Epithelial cell of proximal tubule (primary cell): ENCODE data around the gene PAPPA2. TPM values are rescaled to one million over a fixed set of nuclear protein-coding genes. Genes with fewer than 3 reads are reported as not detected.
"Not testable (repeated sequence)": the region's sequence is repeated elsewhere in the genome, so short reads cannot be mapped to it uniquely, and the experiment has no call there.

Experiments used
- DNase-seq: peaks from one replicate; pipeline ENCODE4 v3.0.0-alpha.2; 2011; ENCODE audit warnings: low read depth
- H3K4me3 ChIP-seq: 2 replicates; pipeline ENCODE4 v1.5.1; 2011; ENCODE audit warnings: low read depth, mild to moderate bottlenecking, low read length
- total RNA-seq: library from RNA; depleted of rRNA; stranded (reverse); fragments of >200 nt; gene quantifications from 2 replicates; pipeline ENCODE4 v1.2.3, GENCODE V29; 2015
- TF ChIP-seq, protein P1 (sequence below): conservative IDR thresholded peaks from 2 replicates; pipeline ENCODE4 v1.5.1; 2012; ENCODE audit warnings: low read depth, mild to moderate bottlenecking, low read length

PAPPA2 gene
- total RNA-seq, 1 donor from 2014 or later, result 0.98 TPM

DNA sequence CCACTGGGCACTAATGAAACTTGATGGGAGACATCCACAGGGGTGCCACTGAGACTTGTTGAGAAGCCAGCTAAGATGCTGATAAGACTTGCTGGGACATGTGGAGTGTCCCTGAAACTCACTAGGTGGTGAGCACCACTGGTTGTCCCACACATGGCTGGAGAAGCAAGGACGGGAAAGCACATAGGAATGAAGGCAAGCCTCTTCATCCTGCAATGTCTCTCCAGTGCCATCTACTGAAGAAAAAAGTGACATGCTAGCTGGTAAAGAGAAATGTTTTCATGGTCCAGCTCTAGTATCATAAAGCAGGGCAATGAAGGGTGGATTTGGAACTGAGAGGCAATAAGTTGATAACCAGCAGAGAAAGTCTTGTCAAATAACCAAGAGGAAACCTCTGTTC lies 283.0 kb downstream of the PAPPA2 start:
- TF ChIP-seq, protein P1, sequence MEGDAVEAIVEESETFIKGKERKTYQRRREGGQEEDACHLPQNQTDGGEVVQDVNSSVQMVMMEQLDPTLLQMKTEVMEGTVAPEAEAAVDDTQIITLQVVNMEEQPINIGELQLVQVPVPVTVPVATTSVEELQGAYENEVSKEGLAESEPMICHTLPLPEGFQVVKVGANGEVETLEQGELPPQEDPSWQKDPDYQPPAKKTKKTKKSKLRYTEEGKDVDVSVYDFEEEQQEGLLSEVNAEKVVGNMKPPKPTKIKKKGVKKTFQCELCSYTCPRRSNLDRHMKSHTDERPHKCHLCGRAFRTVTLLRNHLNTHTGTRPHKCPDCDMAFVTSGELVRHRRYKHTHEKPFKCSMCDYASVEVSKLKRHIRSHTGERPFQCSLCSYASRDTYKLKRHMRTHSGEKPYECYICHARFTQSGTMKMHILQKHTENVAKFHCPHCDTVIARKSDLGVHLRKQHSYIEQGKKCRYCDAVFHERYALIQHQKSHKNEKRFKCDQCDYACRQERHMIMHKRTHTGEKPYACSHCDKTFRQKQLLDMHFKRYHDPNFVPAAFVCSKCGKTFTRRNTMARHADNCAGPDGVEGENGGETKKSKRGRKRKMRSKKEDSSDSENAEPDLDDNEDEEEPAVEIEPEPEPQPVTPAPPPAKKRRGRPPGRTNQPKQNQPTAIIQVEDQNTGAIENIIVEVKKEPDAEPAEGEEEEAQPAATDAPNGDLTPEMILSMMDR, result peak; percentile 63
- no peak for DNase-seq
- no peak overlapping the region for H3K4me3 ChIP-seq

DNA sequence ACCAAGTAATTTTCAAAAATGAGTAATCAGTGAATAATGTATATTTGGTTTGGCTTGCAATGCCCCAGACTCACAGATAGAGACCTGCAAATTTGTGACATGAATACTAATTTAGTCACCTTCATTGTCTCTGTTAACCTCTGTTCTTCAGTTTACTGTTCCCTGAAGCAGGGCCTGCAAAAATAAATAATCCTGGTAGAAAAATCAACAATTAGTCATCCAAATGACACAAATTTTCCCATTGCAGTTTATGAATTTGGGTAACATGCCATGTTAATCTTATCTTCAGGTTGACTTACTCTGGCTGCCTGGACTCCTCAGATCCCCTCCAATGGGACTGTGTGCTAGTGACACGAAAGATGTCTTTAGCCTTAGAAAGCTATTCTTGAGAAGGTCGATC lies 289.5 kb downstream of the PAPPA2 start:
- DNase-seq, result no peak
- no peak overlapping the region for H3K4me3 ChIP-seq
- TF ChIP-seq, protein P1, result no peak

DNA sequence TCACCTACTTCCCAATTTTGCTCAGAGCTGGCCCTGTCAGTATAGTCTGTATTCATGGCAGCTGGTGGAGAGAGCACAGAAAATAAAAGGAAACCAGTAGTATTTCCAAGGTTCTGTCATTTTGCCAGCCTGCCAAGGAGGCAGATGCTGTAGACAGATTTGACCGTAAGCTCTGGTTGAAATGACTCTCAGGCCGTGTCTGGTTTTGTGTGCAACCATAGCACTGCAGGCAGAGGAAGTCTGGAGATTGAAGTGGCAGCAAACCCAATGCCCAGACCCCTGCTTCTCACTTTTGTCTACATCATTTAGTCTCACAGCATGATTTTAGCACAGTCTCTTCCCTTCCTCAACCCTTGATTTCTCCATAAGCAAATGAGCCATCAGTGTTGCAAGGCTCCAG lies 291.7 kb downstream of the PAPPA2 start:
- TF ChIP-seq, protein P1, result no peak
- DNase-seq, result no peak
- H3K4me3 ChIP-seq, result no peak overlapping the region

DNA sequence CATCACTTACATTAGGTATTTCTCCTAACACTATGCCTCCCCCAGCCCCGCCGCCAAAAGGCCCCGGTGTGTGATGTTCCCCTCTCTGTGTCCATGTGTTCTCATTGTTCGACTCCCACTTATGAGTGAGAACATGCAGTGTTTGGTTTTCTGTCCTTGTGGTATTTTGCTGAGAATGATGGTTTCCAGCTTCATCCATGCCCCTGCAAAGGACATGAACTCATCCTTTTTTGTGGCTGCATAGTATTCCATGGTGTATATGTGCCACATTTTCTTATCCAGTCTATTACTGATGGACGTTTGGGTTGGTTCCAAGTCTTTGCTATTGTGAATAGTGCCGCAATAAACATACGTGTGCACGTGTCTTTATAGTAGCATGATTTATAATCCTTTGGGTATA lies 293.8 kb downstream of the PAPPA2 start:
- DNase-seq, H3K4me3 ChIP-seq: not testable (repeated sequence)

DNA sequence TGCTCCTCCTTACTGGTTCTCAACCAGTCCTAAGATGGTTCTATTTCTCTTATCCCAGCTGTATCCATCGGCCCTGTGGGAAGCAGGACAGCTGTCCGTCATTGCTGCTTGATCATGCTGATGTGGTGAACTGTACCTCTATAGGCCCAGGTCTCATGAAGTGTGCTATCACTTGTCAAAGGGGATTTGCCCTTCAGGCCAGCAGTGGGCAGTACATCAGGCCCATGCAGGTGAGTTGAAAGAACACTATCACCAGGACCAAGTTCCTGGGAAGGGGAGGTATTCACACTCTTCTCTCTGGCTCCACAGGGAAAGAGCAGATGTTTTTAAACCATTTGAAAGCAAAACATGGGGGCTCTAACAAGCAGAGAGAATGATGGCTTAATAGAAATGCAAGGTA lies 302.6 kb downstream of the PAPPA2 start:
- no peak for DNase-seq
- TF ChIP-seq, protein P1, result no peak
- no peak overlapping the region for H3K4me3 ChIP-seq

DNA sequence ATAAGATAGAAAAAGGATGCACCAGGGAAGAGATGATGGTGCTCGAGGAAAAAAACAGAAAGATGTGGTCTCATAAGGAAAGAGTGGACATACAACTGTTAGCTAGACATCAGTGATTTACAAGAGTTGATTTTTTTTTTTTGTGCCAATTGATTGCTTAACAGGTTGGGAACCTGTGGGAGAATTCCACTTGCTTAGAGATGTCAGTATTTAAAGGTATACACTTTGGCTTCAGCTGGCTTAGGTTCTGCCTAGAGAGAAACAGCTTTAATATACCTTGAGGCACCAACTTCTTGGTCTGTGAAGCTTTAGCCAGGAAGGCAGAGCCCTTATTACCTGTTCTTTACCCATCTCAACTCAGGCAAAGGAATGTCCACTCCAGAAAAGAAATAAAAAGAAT lies 303.8 kb downstream of the PAPPA2 start:
- no peak overlapping the region for H3K4me3 ChIP-seq
- no peak for DNase-seq
- TF ChIP-seq, protein P1, result no peak

DNA sequence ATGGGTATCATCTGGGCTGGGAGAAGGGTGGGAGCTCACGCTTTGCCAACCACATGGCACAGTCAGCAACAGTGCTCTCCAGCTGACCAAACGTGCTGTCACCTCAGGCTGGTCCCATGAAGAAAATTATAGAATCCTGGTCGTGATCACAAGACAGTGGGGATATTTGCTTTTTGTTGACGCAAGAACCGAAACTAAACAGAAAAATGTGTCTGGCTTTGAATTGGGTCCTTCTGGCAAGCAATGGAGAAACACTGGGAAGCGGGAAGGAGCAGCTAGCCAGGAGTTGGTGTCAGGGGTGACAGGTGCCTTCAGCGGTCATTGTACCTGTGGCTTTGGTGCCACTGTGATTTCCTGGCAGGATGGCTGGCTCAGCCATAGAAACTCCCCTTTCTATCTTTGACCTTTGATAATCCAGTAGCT lies 304.8 kb downstream of the PAPPA2 start:
- DNase-seq, result no peak
- no peak overlapping the region for H3K4me3 ChIP-seq
- TF ChIP-seq, protein P1, result no peak

DNA sequence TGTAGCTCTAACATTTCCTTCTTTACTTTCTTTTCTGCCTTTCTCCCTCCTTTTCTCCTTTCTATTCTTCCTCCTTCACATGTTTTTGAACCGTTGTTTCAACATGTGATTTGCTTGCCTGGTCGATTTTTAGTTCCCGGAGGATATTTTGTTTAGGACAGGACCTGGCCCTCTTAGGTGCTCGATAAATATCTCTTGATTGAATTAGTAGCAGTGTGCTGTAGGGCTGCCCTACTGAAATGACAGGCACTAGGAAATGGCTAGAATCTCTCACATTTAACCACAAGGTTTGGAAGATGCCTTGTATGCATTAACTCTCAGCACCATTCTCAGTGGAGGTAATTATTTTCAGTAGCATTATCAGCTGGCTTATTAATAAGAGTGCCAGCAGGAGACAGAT lies 305.6 kb downstream of the PAPPA2 start:
- TF ChIP-seq, protein P1, result no peak
- H3K4me3 ChIP-seq, result no peak overlapping the region
- no peak for DNase-seq
